Breast epithelium (tissue), 4 donors: Measurements from ENCODE around the gene BRF1. TPM values are rescaled to one million over a fixed set of nuclear protein-coding genes. Genes with fewer than 3 reads are reported as not detected.

Source experiments
- DNase-seq, 2 donors: peaks; one replicate each; pipeline ENCODE4 v3.0.0-alpha.2; 2019; ENCODE audit warnings: low spot score in 2 of 2
- H3K27ac ChIP-seq, 2 donors: fragments of 200-600 bp; sonication (generic) in 1 of 2; one replicate each; pipeline ENCODE4 v1.5.1; 2016 to 2019; ENCODE audit warnings: mild to moderate bottlenecking in 1 of 2
- H3K27me3 ChIP-seq, 2 donors: fragments of 200-600 bp; sonication (generic) in 1 of 2; one replicate each; pipeline versions ENCODE4 v1.5.1 to v1.6.0; 2017 to 2019; ENCODE audit warnings: control low read depth in 1 of 2, mild to moderate bottlenecking in 1 of 2
- H3K36me3 ChIP-seq: fragments of 200-600 bp; one replicate; pipeline ENCODE4 v1.5.1; 2019
- H3K4me1 ChIP-seq, 2 donors: fragments of 200-600 bp; sonication (generic); one replicate each; pipeline ENCODE4 v1.5.1; 2016 to 2019; ENCODE audit warnings: control low read depth in 1 of 2
- H3K4me3 ChIP-seq, 3 donors: fragments of 200-600 bp; sonication (generic); 1 replicate in 2 of 3; 2 replicates in 1 of 3; pipeline ENCODE4 v1.5.1; 2016 to 2019; ENCODE audit warnings: mild to moderate bottlenecking in 3 of 3, moderate library complexity in 2 of 3
- H3K9me3 ChIP-seq, 2 donors: fragments of 200-600 bp; sonication (generic) in 1 of 2; one replicate each; pipeline ENCODE4 v1.5.1; 2016 to 2019; ENCODE audit warnings: control low read depth in 1 of 2
- CTCF ChIP-seq, 3 donors: fragments of 450-650 bp; IDR thresholded peaks; one replicate each; pipeline ENCODE4 v1.5.1; 2016 to 2017; ENCODE audit warnings: antibody characterized with exemption in 3 of 3, mild to moderate bottlenecking in 3 of 3, moderate library complexity in 3 of 3
- POLR2A ChIP-seq: fragments of 450-650 bp; IDR thresholded peaks from one replicate; pipeline ENCODE4 v1.6.1; 2016; ENCODE audit warnings: antibody characterized with exemption, mild to moderate bottlenecking, moderate library complexity
- POLR2AphosphoS5 ChIP-seq, 3 donors: sonication (generic); formaldehyde crosslinking; IDR thresholded peaks; one replicate each; pipeline ENCODE4 v1.6.1; 2017; ENCODE audit warnings: antibody characterized with exemption in 3 of 3
- intact Hi-C: fragments of 100-400 bp; cut with DNase I; formaldehyde crosslinking; loops from one replicate; pipeline ENCODE4 v1.15.1; 2023; ENCODE audit warnings: low total_unique reads
- total RNA-seq, 3 donors: library from RNA; depleted of rRNA; stranded (reverse); fragments of >200 nt; gene quantifications; one replicate each; pipeline ENCODE4 v1.1.0, GENCODE V29; 2016

BRF1 gene
- total RNA-seq, 3 donors from 2014 or later = 30.2 to 45.6 (median 38.6) TPM

- H3K36me3 ChIP-seq = no peaks in the 10 kb centered on the region
- no peak overlapping the region for H3K27ac ChIP-seq
- H3K9me3 ChIP-seq = no peaks in the 10 kb centered on the region
- H3K27me3 ChIP-seq = no peaks in the 10 kb centered on the region
- H3K4me1 ChIP-seq = no peaks in the 10 kb centered on the region
- DNase-seq = no peak
- intact Hi-C loops = loop anchor here (10.0 kb wide), 1 partner anchor 128 kb away; no protein-coding TSS in a partner anchor
- TF ChIP-seq POLR2A (no peak), CTCF (IDR thresholded peaks at IDR 0.05) (no peak), POLR2AphosphoS5 (IDR thresholded peaks at IDR 0.05) (no peak)
- H3K4me3 ChIP-seq = no peak overlapping the region
These were observed 84.1 kb downstream of the BRF1 start for GRCh38 chr14:105216490-105217247.

GRCh38 chr14:105215602-105216001 lies 85.2 kb downstream of the BRF1 start:
- DNase-seq = no peak
- H3K4me3 ChIP-seq = no peak overlapping the region
- H3K36me3 ChIP-seq = no peaks in the 10 kb centered on the region
- H3K4me1 ChIP-seq = no peaks in the 10 kb centered on the region
- no peaks in the 10 kb centered on the region for H3K27me3 ChIP-seq
- H3K9me3 ChIP-seq = no peaks in the 10 kb centered on the region
- TF ChIP-seq CTCF (IDR thresholded peaks at IDR 0.05) (no peak), POLR2AphosphoS5 (IDR thresholded peaks at IDR 0.05) (no peak), POLR2A (no peak)
- H3K27ac ChIP-seq = no peak overlapping the region
- intact Hi-C loops = loop anchor here (10.0 kb wide), 1 partner anchor 129 kb away; no protein-coding TSS in a partner anchor

- H3K4me3 ChIP-seq = no peak overlapping the region
- DNase-seq = no peak
- no peaks in the 10 kb centered on the region for H3K4me1 ChIP-seq
- no peaks in the 10 kb centered on the region for H3K9me3 ChIP-seq
- H3K36me3 ChIP-seq = no peaks in the 10 kb centered on the region
- intact Hi-C loops = loop anchor here (10.0 kb wide), 1 partner anchor 130 kb away; no protein-coding TSS in a partner anchor
- H3K27me3 ChIP-seq = no peaks in the 10 kb centered on the region
- H3K27ac ChIP-seq = no peak overlapping the region
- TF ChIP-seq POLR2A (no peak), POLR2AphosphoS5 (IDR thresholded peaks at IDR 0.05) (no peak), CTCF (IDR thresholded peaks at IDR 0.05) (no peak)
These were observed 86.4 kb downstream of the BRF1 start for GRCh38 chr14:105214324-105214915.

GRCh38 chr14:105213361-105213760 lies 87.4 kb downstream of the BRF1 start:
- Histone ChIP-seq H3K9me3 (no peaks in the 10 kb centered on the region), H3K27ac (no peak overlapping the region), H3K4me1 (no peaks in the 10 kb centered on the region), H3K4me3 (no peak overlapping the region), H3K36me3 (no peaks in the 10 kb centered on the region), H3K27me3 (no peaks in the 10 kb centered on the region)
- intact Hi-C loops = loop anchor here (10.0 kb wide), 1 partner anchor 131 kb away; no protein-coding TSS in a partner anchor
- DNase-seq = no peak
- TF ChIP-seq POLR2A (no peak), POLR2AphosphoS5 (IDR thresholded peaks at IDR 0.05) (no peak), CTCF (IDR thresholded peaks at IDR 0.05) (no peak)
